Kidney epithelial cell (primary cell): Measurements from ENCODE around the gene CD27. TPM values are rescaled to one million over a fixed set of nuclear protein-coding genes. Genes with fewer than 3 reads are reported as not detected.
"Not testable (repeated sequence)": the region's sequence is repeated elsewhere in the genome, so short reads cannot be mapped to it uniquely, and the experiment has no call there.

Experiments
- DNase-seq: peaks from one replicate; pipeline ENCODE4 v3.0.0-alpha.2; 2010; ENCODE audit warnings: low read depth
- H3K27me3 ChIP-seq: 2 replicates; pipeline ENCODE4 v1.6.0; 2011; ENCODE audit warnings: low read length; ENCODE audit not compliant: control insufficient read depth, insufficient read depth
- H3K36me3 ChIP-seq: 2 replicates; pipeline ENCODE4 v1.5.1; 2011; ENCODE audit warnings: low read length; ENCODE audit not compliant: control insufficient read depth, insufficient read depth
- H3K4me3 ChIP-seq: 2 replicates; pipeline ENCODE4 v1.5.1; 2011; ENCODE audit warnings: low read depth, mild to moderate bottlenecking, control low read depth, low read length
- total RNA-seq: library from RNA; depleted of rRNA; stranded (reverse); fragments of >200 nt; gene quantifications from 2 replicates; pipeline ENCODE4 v1.2.3, GENCODE V29; 2015
- TF ChIP-seq, protein P1 (sequence below): IDR thresholded peaks from 2 replicates; pipeline ENCODE4 v1.5.1; 2011; ENCODE audit warnings: mild to moderate bottlenecking, moderate library complexity, low read length, control low read depth, inconsistent platforms; ENCODE audit not compliant: insufficient read depth, poor library complexity, severe bottlenecking

The CD27 gene
- total RNA-seq, 1 donor from 2014 or later = not detected

DNA sequence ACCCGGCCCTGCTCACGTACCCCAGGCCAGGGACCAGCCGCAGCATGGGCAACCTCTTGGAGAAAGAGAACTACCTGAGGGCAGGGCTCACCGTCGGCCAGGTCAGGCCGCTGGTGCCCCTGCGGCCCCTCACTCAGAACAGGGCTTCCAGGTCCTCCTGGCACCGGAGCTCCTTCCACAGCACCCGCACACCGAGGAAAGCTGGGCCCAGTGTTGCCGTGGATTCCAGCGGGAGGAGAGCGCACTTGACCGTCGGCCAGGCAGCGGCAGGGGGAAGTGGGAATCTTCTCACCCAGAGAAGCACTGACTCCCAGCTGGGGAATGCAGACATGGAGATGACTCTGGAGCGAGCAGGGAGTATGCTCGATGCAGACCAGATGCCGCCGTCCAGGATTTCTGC lies 33.7 kb downstream of the CD27 start:
- TF ChIP-seq, protein P1, sequence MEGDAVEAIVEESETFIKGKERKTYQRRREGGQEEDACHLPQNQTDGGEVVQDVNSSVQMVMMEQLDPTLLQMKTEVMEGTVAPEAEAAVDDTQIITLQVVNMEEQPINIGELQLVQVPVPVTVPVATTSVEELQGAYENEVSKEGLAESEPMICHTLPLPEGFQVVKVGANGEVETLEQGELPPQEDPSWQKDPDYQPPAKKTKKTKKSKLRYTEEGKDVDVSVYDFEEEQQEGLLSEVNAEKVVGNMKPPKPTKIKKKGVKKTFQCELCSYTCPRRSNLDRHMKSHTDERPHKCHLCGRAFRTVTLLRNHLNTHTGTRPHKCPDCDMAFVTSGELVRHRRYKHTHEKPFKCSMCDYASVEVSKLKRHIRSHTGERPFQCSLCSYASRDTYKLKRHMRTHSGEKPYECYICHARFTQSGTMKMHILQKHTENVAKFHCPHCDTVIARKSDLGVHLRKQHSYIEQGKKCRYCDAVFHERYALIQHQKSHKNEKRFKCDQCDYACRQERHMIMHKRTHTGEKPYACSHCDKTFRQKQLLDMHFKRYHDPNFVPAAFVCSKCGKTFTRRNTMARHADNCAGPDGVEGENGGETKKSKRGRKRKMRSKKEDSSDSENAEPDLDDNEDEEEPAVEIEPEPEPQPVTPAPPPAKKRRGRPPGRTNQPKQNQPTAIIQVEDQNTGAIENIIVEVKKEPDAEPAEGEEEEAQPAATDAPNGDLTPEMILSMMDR = no peak
- no peak for DNase-seq
- Histone ChIP-seq H3K36me3 (no peaks in the 10 kb centered on the region), H3K27me3 (no peaks in the 10 kb centered on the region), H3K4me3 (no peak overlapping the region)

DNA sequence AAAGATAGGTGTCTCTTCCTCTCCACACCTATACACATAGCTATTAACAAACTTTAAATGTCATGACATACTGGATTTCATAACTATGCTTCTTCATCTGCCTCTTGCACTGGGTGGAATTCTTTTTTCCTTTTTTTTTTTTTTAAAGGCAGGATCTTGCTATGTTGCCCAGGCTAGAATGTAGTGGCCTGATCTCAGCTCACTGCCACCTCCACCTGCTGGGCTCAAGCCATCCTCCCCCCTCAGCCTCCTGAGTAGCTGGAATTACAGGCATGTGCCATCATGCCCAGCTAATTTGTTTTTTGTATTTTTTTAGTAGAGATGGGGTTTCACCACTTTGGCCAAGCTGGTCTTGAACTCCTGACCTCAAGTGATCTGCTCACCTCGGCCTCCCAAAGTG lies 43.5 kb downstream of the CD27 start:
- no peak for DNase-seq
- Histone ChIP-seq H3K36me3 (no peaks in the 10 kb centered on the region), H3K4me3 (no peak overlapping the region), H3K27me3 (no peaks in the 10 kb centered on the region)
- TF ChIP-seq, protein P1 = no peak

DNA sequence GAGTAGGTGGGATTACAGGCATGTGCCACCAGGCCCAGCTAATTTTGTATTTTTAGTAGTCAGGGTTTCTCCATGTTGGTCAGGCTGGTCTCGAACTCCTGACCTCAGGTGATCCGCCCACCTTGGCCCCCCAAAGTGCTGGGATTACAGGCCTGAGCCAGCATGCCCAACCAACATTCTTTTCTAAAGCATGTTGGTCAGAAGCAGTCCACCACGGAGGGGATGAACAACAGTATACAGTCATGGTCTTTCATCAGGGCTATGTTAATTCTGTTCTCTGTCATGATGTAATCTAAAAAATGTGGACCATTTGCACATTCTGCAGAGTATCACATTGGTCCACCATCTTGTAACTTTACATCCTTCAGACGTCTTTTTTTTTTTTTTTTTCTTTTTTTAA lies 44.7 kb downstream of the CD27 start:
- no peak overlapping the region for H3K4me3 ChIP-seq
- TF ChIP-seq, protein P1 = no peak
- no peaks in the 10 kb centered on the region for H3K27me3 ChIP-seq
- DNase-seq = no peak
- no peaks in the 10 kb centered on the region for H3K36me3 ChIP-seq

DNA sequence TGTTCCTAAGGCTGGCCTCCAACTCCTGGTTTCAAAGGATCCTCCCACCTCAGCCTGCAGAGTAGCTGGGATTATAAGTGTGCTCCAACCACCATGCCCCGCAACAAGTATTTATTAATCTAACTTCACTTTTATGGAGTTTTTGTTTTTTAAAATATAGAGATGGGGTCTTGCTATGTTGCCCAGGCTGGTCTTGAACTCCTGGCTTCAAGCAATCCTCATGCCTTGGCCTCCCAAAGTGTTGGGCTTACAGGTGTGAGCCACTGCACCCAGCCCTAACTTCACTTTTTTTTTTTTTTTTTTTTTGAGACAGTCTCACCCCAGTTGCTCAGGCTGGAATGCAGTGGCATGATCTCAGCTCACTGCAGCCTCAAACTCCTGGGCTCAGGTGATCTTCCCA lies 45.9 kb downstream of the CD27 start:
- not testable (repeated sequence) for H3K4me3 ChIP-seq, DNase-seq, H3K27me3 ChIP-seq, H3K36me3 ChIP-seq

DNA sequence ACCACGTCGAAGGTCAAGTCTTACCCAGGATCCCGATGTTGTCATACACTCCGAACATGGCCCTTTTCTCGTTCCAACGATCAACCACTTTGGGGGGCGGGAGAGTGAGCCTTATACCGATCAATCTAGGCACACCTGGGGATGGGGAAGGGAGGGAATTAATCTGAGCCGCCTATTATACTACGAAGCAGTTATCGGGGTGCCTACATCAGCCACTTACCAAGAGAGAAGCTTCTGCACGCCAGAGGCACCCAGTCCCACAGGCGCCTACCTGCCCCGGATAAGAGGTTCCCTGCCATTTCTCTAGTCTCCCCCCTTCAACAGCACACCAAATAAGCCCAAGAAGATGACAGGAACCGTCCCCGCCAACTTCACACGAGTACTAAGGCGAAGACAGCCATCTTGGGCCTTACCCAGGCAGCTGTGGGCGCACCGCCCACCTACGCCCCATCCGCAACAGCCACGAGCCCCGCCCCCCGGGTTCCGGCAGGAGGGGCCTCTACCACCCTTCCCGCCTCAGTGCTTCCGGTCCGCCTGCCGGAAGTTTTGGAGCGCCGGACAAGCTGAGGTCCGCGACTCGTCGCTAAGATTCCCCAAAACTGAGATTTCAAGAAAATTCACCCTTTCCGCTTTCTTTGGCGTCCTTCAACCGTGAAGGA lies 48.2 kb downstream of the CD27 start, which contains the start of gene MRPL51:
Gene MRPL51, minus strand, starts transcription at position 425 of the 659 bp plus-strand sequence. Its CDS starts 126 bp downstream, at position 299.
- Histone ChIP-seq H3K36me3 (no peaks in the 10 kb centered on the region), H3K4me3 (peak within 1 kb of the TSS; percentile 81), H3K27me3 (no peaks in the 10 kb centered on the region)
- peak; percentile 63 for DNase-seq
- TF ChIP-seq, protein P1 = no peak

DNA sequence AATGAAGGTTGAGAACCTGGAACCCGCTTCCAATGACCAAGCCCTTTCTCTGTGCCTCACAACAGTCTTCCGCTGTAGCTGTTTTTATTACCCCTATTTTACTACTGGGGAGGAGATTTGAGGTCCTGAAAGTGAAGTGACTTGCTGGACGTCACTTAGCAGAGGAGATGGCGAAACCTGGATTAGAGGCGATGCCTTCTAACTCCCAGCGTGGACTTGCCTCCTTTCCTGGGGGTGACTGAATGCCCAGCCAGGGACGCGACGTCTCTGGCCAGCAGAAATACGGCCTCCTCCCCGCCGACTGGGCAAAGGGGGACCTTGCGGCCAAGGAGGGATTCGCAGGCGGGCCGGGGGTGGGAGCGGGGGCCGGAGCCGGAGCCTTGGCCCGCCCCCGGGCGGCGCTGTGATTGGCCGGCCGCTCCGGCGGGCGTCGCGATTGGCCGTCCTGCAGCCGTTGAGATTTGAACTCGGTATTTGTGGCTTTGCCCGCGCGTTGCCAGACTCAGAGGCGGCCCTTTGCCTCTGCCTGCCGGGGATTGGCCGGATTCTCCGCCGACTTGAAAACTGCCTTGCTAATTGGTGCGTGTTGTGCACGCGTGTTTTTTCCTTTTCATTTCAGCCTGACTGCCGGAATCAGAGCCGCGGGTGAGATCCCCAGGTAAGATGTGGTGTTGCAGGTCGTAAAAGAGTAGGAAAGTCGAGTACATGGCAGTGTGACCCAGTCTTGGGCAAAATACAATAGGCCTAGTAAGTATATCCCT lies 48.9 kb downstream of the CD27 start, which contains the start of gene NCAPD2:
Gene NCAPD2, plus strand, starts transcription at position 606 of the 761 bp plus-strand sequence. CDS start 997 bp downstream, outside the sequence.
- TF ChIP-seq, protein P1 = peak; percentile 5
- H3K4me3 ChIP-seq = peak within 1 kb of the TSS; percentile 81
- peak; percentile 79 for DNase-seq
- no peaks in the 10 kb centered on the region for H3K27me3 ChIP-seq
- H3K36me3 ChIP-seq = no peaks in the 10 kb centered on the region
